ENCODE data around the gene NIPSNAP3A. TPM values are rescaled to one million over a fixed set of nuclear protein-coding genes. Genes with fewer than 3 reads are reported as not detected.

Gene NIPSNAP3A
- polyA plus RNA-seq, 3 donors: 26.9 to 103 (median 97.8) TPM

- Histone ChIP-seq H3K36me3 (replicated peaks in 1 of 2; ENCODE audit: control insufficient read depth in 1 of 2, insufficient read depth in 2 of 2, low read length in 2 of 2) (peaks cover 10 to 13% of the 10 kb centered on the region in 2 donors), H3K4me1 (ENCODE audit: control insufficient read depth in 1 of 2, insufficient read depth in 2 of 2, low read length in 2 of 2) (peaks cover 47 to 57% of the 10 kb centered on the region in 2 donors), H3K9ac (ENCODE audit: insufficient read depth, low read length, poor library complexity, severe bottlenecking) (no peak overlapping the region), H2AFZ (ENCODE audit: insufficient read depth, low read depth, low read length, poor library complexity, severe bottlenecking) (no peak overlapping the region), H4K20me1 (ENCODE audit: insufficient read depth, low read length) (no peaks in the 10 kb centered on the region), H3K79me2 (ENCODE audit: insufficient read depth, low read length) (no peaks in the 10 kb centered on the region), H3K27me3 (ENCODE audit: control insufficient read depth in 2 of 2, insufficient read depth in 2 of 2, low read length in 2 of 2) (no peaks in the 10 kb centered on the region), H3K27ac (ENCODE audit: low read depth in 1 of 2, low read length in 2 of 2) (no peak overlapping the region), H3K4me2 (replicated peaks; ENCODE audit: extremely low read depth, low read length, poor library complexity, severe bottlenecking) (no peak overlapping the region), H3K4me3 (replicated peaks in 1 of 3; ENCODE audit: low read depth in 2 of 3, low read length in 3 of 3) (no peak overlapping the region), H3K9me3 (replicated peaks in 1 of 2; ENCODE audit: control insufficient read depth in 1 of 2, insufficient read depth in 1 of 2, low read length in 2 of 2) (no peaks in the 10 kb centered on the region)
- H3K4me3 Mint-ChIP-seq: no peak overlapping the region
- DNase-seq: no peak
- peaks cover 9 to 17% of the 10 kb centered on the region in 2 donors for H3K36me3 Mint-ChIP-seq
- TF ChIP-seq CTCF (IDR thresholded peaks at IDR 0.05): no peak
- H3K27me3 Mint-ChIP-seq (ENCODE audit: low read depth in 3 of 3): no peaks in the 10 kb centered on the region
- H3K27ac Mint-ChIP-seq: no peak overlapping the region
- peaks cover 22% of the 10 kb centered on the region for H3K4me1 Mint-ChIP-seq
- no peaks in the 10 kb centered on the region for H3K9me3 Mint-ChIP-seq
- intact Hi-C loops (cut with micrococcal nuclease): loop anchor here in 1 of 2 donors (5.0 kb wide), 1 partner anchor 83 kb away; no protein-coding TSS in a partner anchor
- WGBS (ENCODE audit: insufficient coverage): no CpG with 5 or more reads among the region's 1 CpG
These were observed 31.9 kb downstream of the NIPSNAP3A start for GRCh38 chr9:104779334-104779733.

- H3K27me3 Mint-ChIP-seq (ENCODE audit: low read depth in 3 of 3): no peaks in the 10 kb centered on the region
- H4K20me1 ChIP-seq (ENCODE audit: insufficient read depth, low read length): no peaks in the 10 kb centered on the region
- peak overlapping the region; percentile 47 for H3K4me2 ChIP-seq (replicated peaks; ENCODE audit: extremely low read depth, low read length, poor library complexity, severe bottlenecking)
- no peak overlapping the region for H2AFZ ChIP-seq (ENCODE audit: insufficient read depth, low read depth, low read length, poor library complexity, severe bottlenecking)
- no peak for TF ChIP-seq CTCF (IDR thresholded peaks at IDR 0.05)
- H3K27ac Mint-ChIP-seq: peak overlapping the region; percentile 77 to 91 (median 88)
- peak overlapping the region in 1 of 3 experiments; percentile 31 for H3K4me3 ChIP-seq (replicated peaks in 1 of 3; ENCODE audit: low read depth in 2 of 3, low read length in 3 of 3)
- H3K9ac ChIP-seq (ENCODE audit: insufficient read depth, low read length, poor library complexity, severe bottlenecking): no peak overlapping the region
- peak overlapping the region in 1 of 2 donors; percentile 54 for H3K4me3 Mint-ChIP-seq
- peak overlapping the region; percentile 38 to 74 for H3K27ac ChIP-seq (ENCODE audit: low read depth in 1 of 2, low read length in 2 of 2)
- peaks cover 22% of the 10 kb centered on the region for H3K4me1 Mint-ChIP-seq
- H3K9me3 ChIP-seq (replicated peaks in 1 of 2; ENCODE audit: control insufficient read depth in 1 of 2, insufficient read depth in 1 of 2, low read length in 2 of 2): no peaks in the 10 kb centered on the region
- no peaks in the 10 kb centered on the region for H3K9me3 Mint-ChIP-seq
- H3K36me3 ChIP-seq (replicated peaks in 1 of 2; ENCODE audit: control insufficient read depth in 1 of 2, insufficient read depth in 2 of 2, low read length in 2 of 2): peaks cover 11 to 15% of the 10 kb centered on the region in 2 donors
- H3K79me2 ChIP-seq (ENCODE audit: insufficient read depth, low read length): no peaks in the 10 kb centered on the region
- intact Hi-C loops (cut with micrococcal nuclease): loop anchor here (5.0 to 10.0 kb wide), 5 partner anchors 82 to 385 kb away; partner anchors contain the start of gene ABCA1 (in 1 of the 2)
- H3K4me1 ChIP-seq (ENCODE audit: control insufficient read depth in 1 of 2, insufficient read depth in 2 of 2, low read length in 2 of 2): peaks cover 42 to 53% of the 10 kb centered on the region in 2 donors
- H3K27me3 ChIP-seq (ENCODE audit: control insufficient read depth in 2 of 2, insufficient read depth in 2 of 2, low read length in 2 of 2): no peaks in the 10 kb centered on the region
- H3K36me3 Mint-ChIP-seq: peaks cover 10 to 23% of the 10 kb centered on the region in 2 donors
- WGBS (ENCODE audit: insufficient coverage): 69% methylated on average over 4 of the region's 9 CpGs
- DNase-seq: peak; percentile 61 to 74 (median 65)
These were observed 32.6 kb downstream of the NIPSNAP3A start for GRCh38 chr9:104779946-104780535.

All from CD14-positive monocyte (primary cell).